ENCODE data around the gene PDE7B. TPM values are rescaled to one million over a fixed set of nuclear protein-coding genes. Genes with fewer than 3 reads are reported as not detected.

The PDE7B gene
- total and polyA plus RNA-seq, 2 of the 8 experiments (the other 6 are each of a cell fraction or from before 2014, with no cell fraction given): not detected

DNA sequence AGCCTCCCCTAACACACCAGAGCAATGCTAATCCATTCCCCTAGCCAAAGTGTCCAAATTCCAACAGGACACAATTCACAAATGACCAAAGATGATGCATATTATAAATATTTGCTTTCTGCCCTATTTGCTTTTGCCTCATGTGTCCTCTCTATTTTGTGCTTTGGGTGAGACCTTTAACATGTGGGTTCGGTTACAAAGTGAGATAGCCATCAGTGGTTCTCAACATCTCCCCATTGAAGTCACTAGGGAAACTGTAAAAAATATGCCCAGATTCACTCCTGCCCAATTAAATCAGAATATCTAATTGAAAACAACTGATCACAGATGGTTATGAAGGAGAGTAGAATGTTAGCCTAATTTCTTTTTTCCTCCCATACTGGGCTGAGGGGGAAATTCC is 239.4 kb downstream of the PDE7B start:
- CTCF ChIA-PET (ENCODE audit: partially characterized antibody): no interaction called here

More for the DNA sequence above, 239.4 kb downstream of the PDE7B start:
- no peak overlapping the region for H4K91ac ChIP-seq (replicated peaks; ENCODE audit: insufficient read length, low read length)
- no peak overlapping the region for H2BK120ac ChIP-seq (replicated peaks; ENCODE audit: low read depth, low read length)
- no peaks in the 10 kb centered on the region for H3K4me1 ChIP-seq (replicated peaks in 1 of 4; ENCODE audit: control insufficient read depth in 3 of 4, insufficient read depth in 4 of 4, low read length in 3 of 4)
- no peak overlapping the region for H3K18ac ChIP-seq (ENCODE audit: extremely low read depth, low read length)
- H3K9ac ChIP-seq (replicated peaks in 1 of 4; ENCODE audit: extremely low read depth in 1 of 4, low read depth in 3 of 4, low read length in 3 of 4): no peak overlapping the region
- no peaks in the 10 kb centered on the region for H3K36me3 ChIP-seq (ENCODE audit: control insufficient read depth in 2 of 4, insufficient read depth in 4 of 4, low read length in 3 of 4)
- no peaks in the 10 kb centered on the region for H3K23me2 ChIP-seq (ENCODE audit: low read depth, low read length)
- FAIRE-seq: no peak
- no peak overlapping the region for H3K23ac ChIP-seq (ENCODE audit: insufficient read length)
- no peak overlapping the region for H2BK5ac ChIP-seq (ENCODE audit: low read depth, low read length)
- no peak overlapping the region for H2AFZ ChIP-seq (ENCODE audit: low read length)
- H3K79me1 ChIP-seq (ENCODE audit: low read depth, low read length): no peaks in the 10 kb centered on the region
- H3K4ac ChIP-seq (replicated peaks; ENCODE audit: insufficient read length, low read depth, low read length): no peak overlapping the region
- no peak for DNase-seq (ENCODE audit: low read depth in 1 of 2, low spot score in 2 of 2)
- no peak overlapping the region for H3K4me3 ChIP-seq (ENCODE audit: extremely low read depth in 1 of 4, insufficient read depth in 2 of 4, low read depth in 3 of 4, low read length in 4 of 4)
- H3K79me2 ChIP-seq (ENCODE audit: control insufficient read depth in 1 of 2, insufficient read depth in 2 of 2, low read length in 2 of 2): no peaks in the 10 kb centered on the region
- POLR2A ChIA-PET (ENCODE audit: partially characterized antibody): no interaction called here
- H3K27ac ChIP-seq (ENCODE audit: low read depth, low read length): no peak overlapping the region
- TF ChIP-seq NANOG (IDR thresholded peaks at IDR 0.05; ENCODE audit: insufficient read depth, low read depth, low read length, poor library complexity, severe bottlenecking) (no peak), CBX8 (IDR thresholded peaks at IDR 0.05; ENCODE audit: borderline replicate concordance, low read depth, low read length) (no peak), TAF7 (optimal IDR thresholded peaks at IDR 0.05; ENCODE audit: borderline replicate concordance, low read depth, low read length) (no peak), EP300 (IDR thresholded peaks at IDR 0.05; ENCODE audit: borderline replicate concordance in 1 of 2, low read depth in 2 of 2, low read length in 2 of 2) (no peak), GABPA (IDR thresholded peaks at IDR 0.05; ENCODE audit: borderline replicate concordance, insufficient read depth, low read length) (no peak)
- TF ChIP-seq, protein P1, sequence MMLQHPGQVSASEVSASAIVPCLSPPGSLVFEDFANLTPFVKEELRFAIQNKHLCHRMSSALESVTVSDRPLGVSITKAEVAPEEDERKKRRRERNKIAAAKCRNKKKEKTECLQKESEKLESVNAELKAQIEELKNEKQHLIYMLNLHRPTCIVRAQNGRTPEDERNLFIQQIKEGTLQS (IDR thresholded peaks at IDR 0.05; ENCODE audit: insufficient read depth, low read depth, low read length): no peak
- TF ChIP-seq, protein P2, sequence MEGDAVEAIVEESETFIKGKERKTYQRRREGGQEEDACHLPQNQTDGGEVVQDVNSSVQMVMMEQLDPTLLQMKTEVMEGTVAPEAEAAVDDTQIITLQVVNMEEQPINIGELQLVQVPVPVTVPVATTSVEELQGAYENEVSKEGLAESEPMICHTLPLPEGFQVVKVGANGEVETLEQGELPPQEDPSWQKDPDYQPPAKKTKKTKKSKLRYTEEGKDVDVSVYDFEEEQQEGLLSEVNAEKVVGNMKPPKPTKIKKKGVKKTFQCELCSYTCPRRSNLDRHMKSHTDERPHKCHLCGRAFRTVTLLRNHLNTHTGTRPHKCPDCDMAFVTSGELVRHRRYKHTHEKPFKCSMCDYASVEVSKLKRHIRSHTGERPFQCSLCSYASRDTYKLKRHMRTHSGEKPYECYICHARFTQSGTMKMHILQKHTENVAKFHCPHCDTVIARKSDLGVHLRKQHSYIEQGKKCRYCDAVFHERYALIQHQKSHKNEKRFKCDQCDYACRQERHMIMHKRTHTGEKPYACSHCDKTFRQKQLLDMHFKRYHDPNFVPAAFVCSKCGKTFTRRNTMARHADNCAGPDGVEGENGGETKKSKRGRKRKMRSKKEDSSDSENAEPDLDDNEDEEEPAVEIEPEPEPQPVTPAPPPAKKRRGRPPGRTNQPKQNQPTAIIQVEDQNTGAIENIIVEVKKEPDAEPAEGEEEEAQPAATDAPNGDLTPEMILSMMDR (IDR thresholded peaks at IDR 0.05; ENCODE audit: control extremely low read depth in 1 of 3, insufficient read depth in 1 of 3, low read depth in 1 of 3, low read length in 3 of 3): no peak
- no peaks in the 10 kb centered on the region for H3K27me3 ChIP-seq (replicated peaks in 1 of 4; ENCODE audit: control insufficient read depth in 3 of 4, extremely low read depth in 1 of 4, insufficient read depth in 3 of 4, low read length in 3 of 4)
- H4K5ac ChIP-seq (ENCODE audit: insufficient read length, low read depth, low read length): no peak overlapping the region
- H4K8ac ChIP-seq (ENCODE audit: extremely low read depth, insufficient read depth, low read length): no peak overlapping the region
- no peak overlapping the region for H3K4me2 ChIP-seq (ENCODE audit: insufficient read depth in 1 of 2, low read depth in 2 of 2, low read length in 2 of 2)
- H2AK5ac ChIP-seq (ENCODE audit: low read depth, low read length): no peak overlapping the region
- no peaks in the 10 kb centered on the region for H3K9me3 ChIP-seq (ENCODE audit: insufficient read depth in 2 of 2, low read depth in 1 of 2, low read length in 1 of 2)
- no peak overlapping the region for H2BK20ac ChIP-seq (ENCODE audit: low read length)
- H2BK15ac ChIP-seq (ENCODE audit: low read length): no peak overlapping the region
- no peak overlapping the region for H2BK12ac ChIP-seq (ENCODE audit: low read depth, low read length)
- H3K56ac ChIP-seq (replicated peaks; ENCODE audit: insufficient read length, low read depth, low read length): no peak overlapping the region
- H4K20me1 ChIP-seq (replicated peaks in 1 of 2; ENCODE audit: control insufficient read depth in 1 of 2, insufficient read depth in 2 of 2, low read length in 2 of 2): peaks cover 0 to 2% of the 10 kb centered on the region in 2 experiments
- no peak overlapping the region for H3K14ac ChIP-seq (ENCODE audit: insufficient read length)
- WGBS, 2 experiments (ENCODE audit: extremely low coverage in 1 of 2, insufficient coverage in 1 of 2, insufficient read length in 1 of 2, insufficient replicate concordance in 2 of 2, low coverage in 1 of 2, low lambda C conversion rate in 2 of 2, missing lambda C conversion rate in 1 of 2): 86% methylated on average over 1 of the region's 1 CpG; no CpG with 5 or more reads in 1 of the 2 experiments

All from H1 (cell line).